Activated CD4-positive, CD25-positive, alpha-beta regulatory T cell treated with anti-CD3 and anti-CD28 coated beads, Interleukin-2, amount 50 U/mL, for 72 hours (primary cell): ENCODE results near the gene NR4A1.

Experiments used
- DNase-seq: peaks from one replicate; pipeline ENCODE4 v3.0.0; 2021

The NR4A1 gene

GRCh38 chr12:52059582-52060497 is 8.6 kb downstream of the NR4A1 start:
- DNase-seq = no peak

- DNase-seq = no peak
Measured at GRCh38 chr12:52060498-52061177, 9.4 kb downstream of the NR4A1 start.

DNA sequence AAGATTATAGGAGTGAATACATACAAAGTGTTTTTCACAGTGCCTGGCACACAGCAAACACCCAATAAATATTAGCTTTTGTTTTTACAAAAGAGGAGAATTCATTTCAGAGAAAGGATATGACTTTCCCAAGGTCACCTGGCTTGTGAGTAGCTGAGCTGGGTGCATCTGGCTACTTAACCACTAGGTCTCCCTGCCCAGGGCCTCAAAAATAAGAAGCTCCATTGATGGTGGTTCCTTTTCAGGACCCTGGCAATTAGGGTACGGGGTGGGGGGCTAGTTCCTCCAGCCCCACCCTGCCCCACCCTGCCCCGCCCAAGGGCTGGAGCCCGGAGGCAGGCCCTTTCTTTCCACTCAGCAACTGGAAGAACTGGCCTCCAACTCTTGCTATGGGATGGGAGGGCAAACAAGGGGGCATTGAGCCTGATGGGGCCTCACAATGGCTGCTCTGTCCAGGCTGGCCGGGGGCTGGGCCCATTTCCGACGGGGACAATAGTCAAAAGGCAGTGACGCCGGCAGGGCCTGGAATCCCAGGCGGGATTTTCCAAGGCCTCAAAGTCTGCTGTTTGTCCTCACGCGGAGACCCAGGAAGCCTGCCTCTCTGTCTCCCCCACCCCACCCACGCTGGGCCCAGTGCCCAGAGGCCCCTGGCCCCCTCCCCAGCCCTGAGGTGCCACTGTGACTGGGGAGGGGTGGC is 10.4 kb downstream of the NR4A1 start:
- DNase-seq = no peak

GRCh38 chr12:52062167-52063081 is 11.2 kb downstream of the NR4A1 start:
- DNase-seq = no peak

DNA sequence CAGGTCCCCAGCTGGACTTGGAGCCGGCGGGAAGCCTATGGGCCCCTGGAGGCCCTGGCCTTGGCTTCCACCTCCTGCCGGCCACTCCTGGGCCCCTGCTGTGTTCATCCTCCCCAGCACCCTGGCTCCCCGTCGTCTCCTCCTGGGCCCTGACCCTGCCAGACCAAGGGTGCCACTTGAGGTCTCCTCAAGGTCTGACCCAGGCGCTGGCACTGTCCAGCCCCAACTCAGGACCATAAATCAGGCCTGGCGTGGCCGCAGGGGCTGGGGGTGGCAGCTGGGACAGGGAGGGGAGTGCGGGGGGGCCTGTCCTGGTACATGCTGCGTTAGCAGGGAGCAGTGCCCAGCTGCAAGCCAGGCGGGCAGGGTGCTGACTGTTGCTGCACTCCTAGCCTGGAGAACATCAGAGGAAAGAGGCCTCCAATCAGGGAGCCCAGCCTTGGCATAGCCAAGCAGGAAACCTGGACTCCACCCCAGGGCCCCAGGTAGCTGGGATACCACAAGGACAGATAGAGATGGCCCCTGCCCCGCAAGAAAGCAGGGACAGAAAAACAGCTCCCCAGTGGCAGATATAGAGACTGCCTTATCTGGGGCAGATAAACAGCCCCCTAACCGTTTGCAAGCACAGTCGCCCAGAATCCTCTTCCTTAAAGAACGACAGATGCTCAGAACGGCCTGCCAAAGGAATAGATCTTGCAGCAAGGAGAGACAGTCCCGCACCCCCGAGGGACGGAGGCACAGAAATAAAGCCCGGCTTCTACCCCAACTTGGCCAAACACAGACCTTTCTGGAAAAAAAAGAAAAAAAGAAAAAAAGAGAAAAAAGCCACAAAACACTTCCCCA is 12.1 kb downstream of the NR4A1 start:
- DNase-seq = no peak

- DNase-seq = no peak
Measured at GRCh38 chr12:52063981-52064649, 12.9 kb downstream of the NR4A1 start.

DNA sequence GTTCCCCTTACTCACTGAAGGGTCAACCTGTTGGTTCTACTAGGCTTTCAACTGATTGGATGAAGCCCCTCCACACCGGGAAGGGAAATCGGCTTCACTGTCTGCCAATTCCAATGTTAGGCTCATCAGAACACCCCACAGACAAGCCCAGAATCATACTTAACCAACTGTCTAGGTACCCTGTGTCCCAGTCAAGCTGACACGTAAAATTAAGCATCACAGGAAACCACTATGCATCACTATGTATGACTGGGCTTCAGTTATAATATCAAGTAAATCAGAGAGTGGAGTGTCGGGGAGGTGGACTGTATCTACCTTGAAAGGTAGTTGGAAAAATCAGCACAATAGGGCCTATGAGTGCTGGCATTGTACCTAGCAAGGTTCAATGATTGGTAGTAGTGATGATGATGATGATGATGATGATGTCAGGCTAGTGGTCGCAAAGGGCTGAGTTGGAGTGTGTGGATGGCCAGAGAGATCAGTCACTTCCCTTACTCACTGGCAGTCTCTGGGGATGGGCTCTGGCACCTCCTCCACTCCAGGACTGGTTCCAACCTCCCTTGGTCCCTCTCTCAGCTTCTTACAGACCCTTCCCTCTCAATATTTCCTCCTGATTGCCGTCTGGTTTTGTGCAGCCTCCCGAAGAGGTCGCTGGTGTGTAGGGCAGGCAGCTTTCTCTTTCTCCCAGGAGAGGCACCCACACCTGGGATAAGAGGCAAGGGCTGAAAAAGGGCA is 15.3 kb downstream of the NR4A1 start:
- DNase-seq = no peak

GRCh38 chr12:52067081-52067374 is 15.8 kb downstream of the NR4A1 start:
- no peak for DNase-seq

- DNase-seq = peak; percentile 85
Measured at GRCh38 chr12:52069327-52070184, 18.3 kb downstream of the NR4A1 start, which contains the start of gene ATG101. ATG101 (plus strand) TSS chr12:52069978; CDS start chr12:52073651, 3,673 bp downstream.

GRCh38 chr12:52070185-52070925 is 19.1 kb downstream of the NR4A1 start:
- no peak for DNase-seq

GRCh38 chr12:52073531-52074381 is 22.5 kb downstream of the NR4A1 start:
- DNase-seq = no peak

- DNase-seq = no peak
Measured at GRCh38 chr12:52074971-52075724, 23.9 kb downstream of the NR4A1 start.

GRCh38 chr12:52076811-52077210 is 25.6 kb downstream of the NR4A1 start:
- DNase-seq = no peak

DNA sequence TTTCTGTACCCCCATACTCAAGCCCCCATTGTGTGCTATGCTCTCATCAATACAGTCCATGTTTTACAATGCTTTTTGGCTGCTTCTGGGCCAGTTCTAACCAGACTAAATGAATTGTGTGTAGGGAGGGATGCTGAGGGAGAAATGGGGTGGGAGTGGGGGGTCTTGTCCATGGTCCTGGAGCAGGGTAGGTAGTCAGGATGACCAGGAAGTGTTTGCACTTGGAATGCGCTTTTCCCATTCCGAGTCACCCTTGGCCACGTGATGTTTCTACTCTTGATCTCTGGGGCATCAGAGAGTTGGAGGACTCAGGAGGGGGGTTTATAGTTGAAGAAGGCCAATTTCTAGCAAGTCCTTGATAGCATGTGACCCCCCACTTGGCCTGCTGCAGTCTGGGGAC is 27.0 kb downstream of the NR4A1 start:
- no peak for DNase-seq

GRCh38 chr12:52079576-52080402 is 28.5 kb downstream of the NR4A1 start, which contains the start of gene SMIM41:
SMIM41 (plus strand) TSS chr12:52079704; CDS start chr12:52079780, 76 bp downstream.
- DNase-seq = no peak
